ENCODE data around the gene SLAIN2. TPM values are rescaled to one million over a fixed set of nuclear protein-coding genes. Genes with fewer than 3 reads are reported as not detected.

Gene SLAIN2
- total RNA-seq, 1 experiment from 2014 or later = 81.6 TPM

DNA sequence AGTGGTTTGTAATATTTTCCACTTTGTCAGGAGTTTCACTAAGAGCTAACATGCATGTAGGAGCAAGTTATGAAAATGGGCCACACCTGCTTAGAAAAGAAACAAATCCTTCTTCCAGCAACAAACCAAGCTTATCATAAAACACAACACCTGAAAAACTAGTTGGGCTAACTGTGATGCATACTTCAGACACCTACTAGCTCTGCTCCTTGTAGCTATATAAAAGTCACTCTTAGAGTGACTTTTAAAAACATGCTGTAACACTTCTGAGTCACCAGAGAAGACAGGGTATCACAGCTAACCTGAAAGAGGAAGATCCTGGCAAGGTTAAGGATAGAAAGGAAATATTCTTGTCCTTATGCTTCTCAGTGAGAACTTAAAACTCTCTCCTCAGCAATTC is 3.6 kb upstream of the SLAIN2 start:
- no peak for TF ChIP-seq CTCF (IDR thresholded peaks at IDR 0.05; ENCODE audit: unreplicated experiment)
- Mint-ChIP-seq H3K36me3 (ENCODE audit: insufficient read depth, unreplicated experiment) (peaks cover 7% of the 10 kb centered on the region), H3K4me3 (ENCODE audit: unreplicated experiment) (no peak overlapping the region), H3K9me3 (ENCODE audit: unreplicated experiment) (no peaks in the 10 kb centered on the region), H3K27me3 (ENCODE audit: insufficient read depth, unreplicated experiment) (no peaks in the 10 kb centered on the region), H3K27ac (ENCODE audit: low read depth, unreplicated experiment) (no peak overlapping the region), H3K4me1 (ENCODE audit: insufficient read depth, unreplicated experiment) (peaks cover 42% of the 10 kb centered on the region)
- no TSS peak for BruUV-seq (replicated peaks)
- intact Hi-C loops (cut with micrococcal nuclease) = no loop called here
- CTCF ChIA-PET = interaction anchor here (0.7 kb wide), 1 partner anchor 49 kb away, joined by 3 read pairs; no protein-coding TSS in a partner anchor
- POLR2A ChIA-PET = interaction anchor here (0.6 to 0.9 kb wide), 7 partner anchors 9 to 43 kb away, joined by 3 to 7 read pairs (median 3); no protein-coding TSS in a partner anchor
- no peak for DNase-seq (ENCODE audit: unreplicated experiment)

DNA sequence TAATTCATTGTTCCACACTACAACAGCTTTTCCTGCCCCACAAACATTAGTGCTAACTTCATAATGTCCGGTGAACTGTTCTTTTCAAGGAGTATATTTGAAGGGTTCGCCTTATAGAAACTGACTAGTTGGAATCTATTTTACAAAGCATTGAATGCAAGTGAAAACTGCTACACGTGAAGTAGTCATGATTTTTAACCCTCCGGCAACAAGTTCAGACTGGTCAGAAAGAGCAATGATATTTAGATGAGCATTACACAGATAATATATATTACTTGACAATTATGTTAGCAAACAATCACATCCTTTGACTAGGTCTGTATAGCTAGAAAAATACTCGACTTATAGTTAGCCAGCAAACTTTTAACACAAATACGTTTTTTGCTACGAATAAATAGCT is 1.7 kb upstream of the SLAIN2 start:
- H3K36me3 Mint-ChIP-seq (ENCODE audit: insufficient read depth, unreplicated experiment) = peaks cover 7% of the 10 kb centered on the region
- no peaks in the 10 kb centered on the region for H3K27me3 Mint-ChIP-seq (ENCODE audit: insufficient read depth, unreplicated experiment)
- peak overlapping the region; percentile 98 for H3K4me3 Mint-ChIP-seq (ENCODE audit: unreplicated experiment)
- no TSS peak for BruUV-seq (replicated peaks)
- POLR2A ChIA-PET = interaction anchor here (0.7 to 5.4 kb wide), 8 partner anchors 10 to 442 kb away, joined by 3 to 49 read pairs (median 4); no protein-coding TSS in a partner anchor
- H3K27ac Mint-ChIP-seq (ENCODE audit: low read depth, unreplicated experiment) = peak overlapping the region; percentile 97
- DNase-seq (ENCODE audit: unreplicated experiment) = no peak
- CTCF ChIA-PET = interaction anchor here (0.7 to 1.9 kb wide), 5 partner anchors 17 to 211 kb away, joined by 3 to 8 read pairs (median 3); no protein-coding TSS in a partner anchor
- no peaks in the 10 kb centered on the region for H3K9me3 Mint-ChIP-seq (ENCODE audit: unreplicated experiment)
- peaks cover 42% of the 10 kb centered on the region for H3K4me1 Mint-ChIP-seq (ENCODE audit: insufficient read depth, unreplicated experiment)
- TF ChIP-seq CTCF (IDR thresholded peaks at IDR 0.05; ENCODE audit: unreplicated experiment) = no peak
- intact Hi-C loops (cut with micrococcal nuclease) = loop anchor here (2.0 kb wide), 1 partner anchor 37 kb away; no protein-coding TSS in a partner anchor

GRCh38 chr4:48340276-48340964 is 909 bp upstream of the SLAIN2 start:
- Mint-ChIP-seq H3K27me3 (ENCODE audit: insufficient read depth, unreplicated experiment) (no peaks in the 10 kb centered on the region), H3K9me3 (ENCODE audit: unreplicated experiment) (no peaks in the 10 kb centered on the region), H3K4me3 (ENCODE audit: unreplicated experiment) (peak overlapping the region; percentile 98), H3K36me3 (ENCODE audit: insufficient read depth, unreplicated experiment) (peaks cover 7% of the 10 kb centered on the region), H3K4me1 (ENCODE audit: insufficient read depth, unreplicated experiment) (peaks cover 49% of the 10 kb centered on the region), H3K27ac (ENCODE audit: low read depth, unreplicated experiment) (peak overlapping the region; percentile 97)
- no peak for TF ChIP-seq CTCF (IDR thresholded peaks at IDR 0.05; ENCODE audit: unreplicated experiment)
- TSS peak; percentile 88 for BruUV-seq (replicated peaks)
- CTCF ChIA-PET = interaction anchor here (0.6 to 1.9 kb wide), 6 partner anchors 16 to 212 kb away, joined by 3 to 8 read pairs (median 3); no protein-coding TSS in a partner anchor
- DNase-seq (ENCODE audit: unreplicated experiment) = peak; percentile 45
- intact Hi-C loops (cut with micrococcal nuclease) = loop anchor here (2.0 kb wide), 1 partner anchor 36 kb away; no protein-coding TSS in a partner anchor
- POLR2A ChIA-PET = interaction anchor here (0.6 to 5.4 kb wide), 16 partner anchors 7 to 572 kb away, joined by 3 to 49 read pairs (median 9); no protein-coding TSS in a partner anchor

All from MCF 10A (cell line).